KMS-11 (cell line): ENCODE measurements around the gene RAF1.

Experiments
- H2AFZ ChIP-seq: fragments of 200-600 bp; sonication (generic); 2 replicates; pipeline ENCODE4 v1.6.1; 2016; ENCODE audit warnings: antibody characterized with exemption, mixed run types, low read depth
- H3K27ac ChIP-seq: fragments of 200-600 bp; sonication (generic); 2 replicates; pipeline ENCODE4 v1.6.1; 2016; ENCODE audit warnings: mild to moderate bottlenecking, mixed run types
- H3K27me3 ChIP-seq: fragments of 200-600 bp; sonication (generic); 2 replicates; pipeline ENCODE4 v1.6.1; 2017; ENCODE audit warnings: mild to moderate bottlenecking, low read depth, mixed run types, moderate library complexity; ENCODE audit not compliant: insufficient read depth
- H3K36me3 ChIP-seq: fragments of 200-600 bp; sonication (generic); 2 replicates; pipeline ENCODE4 v1.6.1; 2017; ENCODE audit warnings: mild to moderate bottlenecking, mixed run types; ENCODE audit not compliant: insufficient read depth
- H3K4me1 ChIP-seq: fragments of 200-600 bp; sonication (generic); 2 replicates; pipeline ENCODE4 v1.6.1; 2016; ENCODE audit warnings: mild to moderate bottlenecking, low read depth, mixed run types; ENCODE audit not compliant: poor library complexity, severe bottlenecking
- H3K4me2 ChIP-seq: fragments of 200-600 bp; sonication (generic); 2 replicates; pipeline ENCODE4 v1.7.0; 2016; ENCODE audit warnings: mild to moderate bottlenecking, mixed run types
- H3K4me3 ChIP-seq: fragments of 200-600 bp; sonication (generic); IDR thresholded peaks from 2 replicates; pipeline ENCODE4 v1.6.1; 2017; ENCODE audit warnings: low read depth, low read length, mixed read lengths; ENCODE audit not compliant: insufficient read depth
- H3K79me2 ChIP-seq: fragments of 200-600 bp; sonication (generic); 2 replicates; pipeline ENCODE4 v1.6.1; 2016; ENCODE audit warnings: low read depth, mixed run types; ENCODE audit not compliant: insufficient read depth
- H3K9ac ChIP-seq: fragments of 200-600 bp; sonication (generic); 2 replicates; pipeline ENCODE4 v1.6.1; 2016; ENCODE audit warnings: mild to moderate bottlenecking, mixed run types
- H4K20me1 ChIP-seq: fragments of 200-600 bp; sonication (generic); 2 replicates; pipeline ENCODE4 v1.6.1; 2016; ENCODE audit warnings: mild to moderate bottlenecking, mixed run types; ENCODE audit not compliant: insufficient read depth
- CTCF ChIP-seq: fragments of 200-600 bp; sonication (generic); conservative IDR thresholded peaks from 2 replicates; pipeline ENCODE4 v1.6.1; 2017; ENCODE audit warnings: low read depth, mild to moderate bottlenecking, antibody characterized with exemption, low read length, moderate library complexity, mixed read lengths

RAF1 gene

GRCh38 chr3:12707449-12707848, 43.5 kb upstream of the RAF1 start:
- H4K20me1 ChIP-seq, result no peaks in the 10 kb centered on the region
- H3K27me3 ChIP-seq, result no peaks in the 10 kb centered on the region
- no peaks in the 10 kb centered on the region for H3K36me3 ChIP-seq
- H2AFZ ChIP-seq, result no peak overlapping the region
- no peak overlapping the region for H3K9ac ChIP-seq
- H3K79me2 ChIP-seq, result no peaks in the 10 kb centered on the region
- no peak overlapping the region for H3K27ac ChIP-seq
- H3K4me3 ChIP-seq, result no peak overlapping the region
- TF ChIP-seq CTCF, result no peak
- no peak overlapping the region for H3K4me2 ChIP-seq
- H3K4me1 ChIP-seq, result no peaks in the 10 kb centered on the region

- H3K79me2 ChIP-seq, result no peaks in the 10 kb centered on the region
- H3K4me1 ChIP-seq, result no peaks in the 10 kb centered on the region
- H3K9ac ChIP-seq, result no peak overlapping the region
- no peak overlapping the region for H3K4me2 ChIP-seq
- H2AFZ ChIP-seq, result no peak overlapping the region
- peak; percentile 69 for TF ChIP-seq CTCF
- no peak overlapping the region for H3K27ac ChIP-seq
- no peaks in the 10 kb centered on the region for H3K27me3 ChIP-seq
- H3K36me3 ChIP-seq, result no peaks in the 10 kb centered on the region
- no peak overlapping the region for H3K4me3 ChIP-seq
- H4K20me1 ChIP-seq, result no peaks in the 10 kb centered on the region
Measured at GRCh38 chr3:12706504-12707253, 42.8 kb upstream of the RAF1 start.

- no peaks in the 10 kb centered on the region for H3K4me1 ChIP-seq
- no peak for TF ChIP-seq CTCF
- H3K4me2 ChIP-seq, result no peak overlapping the region
- H3K27ac ChIP-seq, result no peak overlapping the region
- H4K20me1 ChIP-seq, result no peaks in the 10 kb centered on the region
- H3K4me3 ChIP-seq, result no peak overlapping the region
- no peaks in the 10 kb centered on the region for H3K36me3 ChIP-seq
- no peaks in the 10 kb centered on the region for H3K79me2 ChIP-seq
- no peaks in the 10 kb centered on the region for H3K27me3 ChIP-seq
- no peak overlapping the region for H2AFZ ChIP-seq
- no peak overlapping the region for H3K9ac ChIP-seq
Measured at GRCh38 chr3:12705981-12706380, 42.1 kb upstream of the RAF1 start.

- no peak for TF ChIP-seq CTCF
- Histone ChIP-seq H3K9ac (no peak overlapping the region), H3K36me3 (no peaks in the 10 kb centered on the region), H3K79me2 (no peaks in the 10 kb centered on the region), H4K20me1 (no peaks in the 10 kb centered on the region), H3K4me1 (no peaks in the 10 kb centered on the region), H3K27me3 (no peaks in the 10 kb centered on the region), H2AFZ (no peak overlapping the region), H3K4me3 (no peak overlapping the region), H3K4me2 (no peak overlapping the region), H3K27ac (no peak overlapping the region)
Measured at GRCh38 chr3:12705374-12705926, 41.5 kb upstream of the RAF1 start.
